ENCODE measurements around the gene CDH4.

DNA sequence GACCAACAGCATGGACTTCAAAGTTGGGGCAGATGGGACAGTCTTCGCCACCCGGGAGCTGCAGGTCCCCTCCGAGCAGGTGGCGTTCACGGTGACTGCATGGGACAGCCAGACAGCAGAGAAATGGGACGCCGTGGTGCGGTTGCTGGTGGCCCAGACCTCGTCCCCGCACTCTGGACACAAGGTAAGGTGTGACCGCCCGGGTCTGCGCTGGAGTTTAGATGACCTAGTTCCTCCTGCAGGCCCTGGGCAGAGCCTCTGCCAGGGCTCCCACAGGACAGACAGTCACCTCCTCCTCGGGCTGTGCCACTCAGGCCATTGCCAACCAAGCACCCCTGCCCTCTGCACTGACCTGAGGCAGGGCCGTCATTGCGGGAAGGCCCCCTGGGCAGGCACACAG is 491.5 kb downstream of the CDH4 start:
- TF ChIP-seq CTCF (IDR thresholded peaks at IDR 0.05) (no peak), POLR2A (IDR thresholded peaks at IDR 0.05) (no peak), EP300 (IDR thresholded peaks at IDR 0.05) (no peak), POLR2AphosphoS5 (IDR thresholded peaks at IDR 0.05) (no peak)
